MCF 10A (cell line): ENCODE data around the gene MED12L. TPM values are rescaled to one million over a fixed set of nuclear protein-coding genes. Genes with fewer than 3 reads are reported as not detected.

ENCODE experiments used
- BruUV-seq: library from RNA; stranded (reverse); fragments of 400-500 nt; replicated peaks from 2 replicates; lab custom pipeline; 2021; lab: Mats Ljungman, UMichigan
- CTCF ChIA-PET: fragments of 300-600 bp; sonication (Branson Sonifier 250); formaldehyde crosslinking; extraction: SDS; loops from one replicate; lab custom pipeline; 2021; ENCODE audit warnings: antibody characterized with exemption, inconsistent platforms; lab: Yijun Ruan, JAX
- POLR2A ChIA-PET: fragments of 300-600, 350-650 bp; sonication (Branson Sonifier 250); formaldehyde crosslinking; extraction: SDS; loops from one replicate; lab custom pipeline; 2020; ENCODE audit warnings: antibody characterized with exemption, inconsistent platforms; lab: Yijun Ruan, JAX
- DNase-seq: peaks from one replicate; pipeline ENCODE4 v3.0.0-alpha.2; 2018; ENCODE audit not compliant: unreplicated experiment
- H3K27ac Mint-ChIP-seq: one replicate; pipeline ENCODE4 v1.8.0; 2022; ENCODE audit warnings: mild to moderate bottlenecking, low read depth, mixed read lengths; ENCODE audit not compliant: unreplicated experiment
- H3K27me3 Mint-ChIP-seq: one replicate; pipeline ENCODE4 v1.8.0; 2022; ENCODE audit warnings: mixed read lengths; ENCODE audit not compliant: insufficient read depth, unreplicated experiment
- H3K36me3 Mint-ChIP-seq: one replicate; pipeline ENCODE4 v1.8.0; 2022; ENCODE audit warnings: mild to moderate bottlenecking, moderate library complexity, mixed read lengths; ENCODE audit not compliant: insufficient read depth, unreplicated experiment
- H3K4me1 Mint-ChIP-seq: one replicate; pipeline ENCODE4 v1.8.0; 2022; ENCODE audit warnings: mixed read lengths; ENCODE audit not compliant: insufficient read depth, unreplicated experiment
- H3K4me3 Mint-ChIP-seq: one replicate; pipeline ENCODE4 v1.8.0; 2022; ENCODE audit warnings: mild to moderate bottlenecking, moderate library complexity, mixed read lengths; ENCODE audit not compliant: unreplicated experiment
- H3K9me3 Mint-ChIP-seq: one replicate; pipeline ENCODE4 v1.8.0; 2022; ENCODE audit warnings: mixed read lengths; ENCODE audit not compliant: unreplicated experiment
- CTCF ChIP-seq: fragments of 200-600 bp; IDR thresholded peaks from one replicate; pipeline ENCODE4 v1.8.0; 2022; ENCODE audit warnings: antibody characterized with exemption, mild to moderate bottlenecking; ENCODE audit not compliant: unreplicated experiment
- intact Hi-C: fragments of 100-400 bp; cut with micrococcal nuclease; formaldehyde crosslinking; loops from 2 replicates; pipeline ENCODE4 v1.14.1; 2022
- total RNA-seq: library from RNA; stranded (reverse); gene quantifications from 2 replicates; pipeline ENCODE4 v1.2.3, GENCODE V29; 2022

The MED12L gene
- total RNA-seq, 1 experiment from 2014 or later: 0.47 TPM

DNA sequence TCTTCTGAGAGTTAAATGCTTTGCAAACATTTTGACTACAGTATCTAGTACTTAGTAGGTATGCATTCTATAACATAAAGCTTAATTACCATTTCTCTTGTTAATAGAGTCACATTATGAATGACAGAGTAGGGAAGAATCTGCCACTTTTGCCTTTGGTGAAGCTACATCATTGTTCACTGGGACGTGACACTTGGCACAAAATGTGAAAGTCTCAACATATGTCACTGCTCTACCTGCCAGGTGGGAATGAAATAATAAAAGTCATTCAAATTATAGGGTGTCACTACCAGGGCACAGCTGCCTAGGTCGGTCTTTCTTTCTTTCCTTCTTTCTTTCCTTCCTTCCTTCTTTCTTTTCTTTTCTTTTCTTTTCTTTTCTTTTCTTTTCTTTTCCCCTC lies 213.5 kb downstream of the MED12L start:
- Mint-ChIP-seq H3K27me3 (no peaks in the 10 kb centered on the region), H3K4me1 (peaks cover 33% of the 10 kb centered on the region), H3K4me3 (no peak overlapping the region), H3K36me3 (peaks cover 73% of the 10 kb centered on the region), H3K9me3 (no peaks in the 10 kb centered on the region), H3K27ac (no peak overlapping the region)
- ChIA-PET POLR2A (interaction anchor here (1.0 to 3.7 kb wide), 3 partner anchors 11 to 27 kb away, joined by 3 to 39 read pairs (median 3); partner anchors contain the start of gene GPR87), CTCF (interaction anchor here (0.7 to 3.0 kb wide), 5 partner anchors 12 to 71 kb away, joined by 3 to 8 read pairs (median 4); partner anchors contain the start of gene GPR87)
- DNase-seq: no peak
- BruUV-seq: no TSS peak
- intact Hi-C loops: no loop called here
- no peak for TF ChIP-seq CTCF

DNA sequence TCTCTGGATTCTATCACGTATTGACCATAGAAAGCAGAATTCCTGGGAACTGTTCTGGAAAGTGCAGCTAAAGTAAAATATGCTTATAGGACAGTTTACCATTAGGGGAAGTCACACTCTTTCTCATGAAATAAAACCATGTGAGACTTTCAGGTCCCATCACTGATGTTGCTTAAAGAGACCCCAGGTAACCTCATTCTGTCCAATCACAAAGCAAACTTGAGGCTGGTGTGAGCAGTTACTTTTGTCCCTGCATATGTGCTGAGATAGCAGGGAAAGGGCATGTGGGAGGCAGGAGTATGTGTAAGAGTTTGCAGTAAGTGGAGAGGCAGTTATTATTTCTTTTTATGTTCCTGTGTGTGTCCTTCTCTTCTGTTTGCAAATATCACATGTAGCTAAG lies 215.1 kb downstream of the MED12L start:
- POLR2A ChIA-PET: interaction anchor here (0.5 to 3.7 kb wide), 9 partner anchors 8 to 1026 kb away, joined by 3 to 39 read pairs (median 9); partner anchors contain the start of gene GPR87
- intact Hi-C loops: no loop called here
- H3K9me3 Mint-ChIP-seq: no peaks in the 10 kb centered on the region
- BruUV-seq: no TSS peak
- no peak for DNase-seq
- H3K27me3 Mint-ChIP-seq: no peaks in the 10 kb centered on the region
- CTCF ChIA-PET: interaction anchor here (0.9 to 1.8 kb wide), 4 partner anchors 9 to 72 kb away, joined by 4 to 8 read pairs (median 6); no protein-coding TSS in a partner anchor
- TF ChIP-seq CTCF: no peak
- H3K36me3 Mint-ChIP-seq: peaks cover 65% of the 10 kb centered on the region
- H3K27ac Mint-ChIP-seq: no peak overlapping the region
- H3K4me3 Mint-ChIP-seq: no peak overlapping the region
- peaks cover 46% of the 10 kb centered on the region for H3K4me1 Mint-ChIP-seq

DNA sequence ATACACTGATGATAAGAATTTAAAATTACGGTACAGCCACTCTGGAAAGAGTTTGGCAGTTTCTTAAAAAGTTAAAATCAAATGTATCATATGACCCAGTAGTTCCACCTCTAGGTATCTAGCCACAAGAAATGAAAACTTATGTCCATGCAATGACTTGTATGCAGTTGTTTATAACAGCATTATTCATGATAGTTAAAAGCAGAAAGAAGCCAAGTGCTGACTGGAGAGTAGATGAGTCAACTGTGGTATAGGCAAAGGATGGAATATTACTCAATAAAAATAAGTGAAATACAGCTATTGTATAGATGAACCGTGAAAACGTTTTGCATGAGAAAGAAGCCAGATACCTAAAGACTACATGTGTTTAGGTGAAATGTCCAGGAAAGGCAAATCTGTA lies 216.3 kb downstream of the MED12L start:
- H3K36me3 Mint-ChIP-seq: peaks cover 57% of the 10 kb centered on the region
- ChIA-PET CTCF (interaction anchor here (0.6 to 1.8 kb wide), 4 partner anchors 24 to 182 kb away, joined by 4 to 8 read pairs (median 7); no protein-coding TSS in a partner anchor), POLR2A (interaction anchor here (0.6 to 3.7 kb wide), 8 partner anchors 9 to 998 kb away, joined by 3 to 39 read pairs (median 11); partner anchors contain the start of gene GPR87)
- H3K9me3 Mint-ChIP-seq: no peaks in the 10 kb centered on the region
- H3K4me1 Mint-ChIP-seq: peaks cover 59% of the 10 kb centered on the region
- intact Hi-C loops: no loop called here
- BruUV-seq: no TSS peak
- DNase-seq: peak; percentile 79
- no peaks in the 10 kb centered on the region for H3K27me3 Mint-ChIP-seq
- no peak overlapping the region for H3K27ac Mint-ChIP-seq
- TF ChIP-seq CTCF: no peak
- H3K4me3 Mint-ChIP-seq: no peak overlapping the region

- Mint-ChIP-seq H3K27ac (no peak overlapping the region), H3K4me3 (peak overlapping the region; percentile 4), H3K9me3 (no peaks in the 10 kb centered on the region), H3K4me1 (peaks cover 74% of the 10 kb centered on the region), H3K27me3 (no peaks in the 10 kb centered on the region), H3K36me3 (peaks cover 49% of the 10 kb centered on the region)
- no TSS peak for BruUV-seq
- intact Hi-C loops: no loop called here
- ChIA-PET POLR2A (interaction anchor here (0.6 to 8.0 kb wide), 10 partner anchors 9 to 1458 kb away, joined by 3 to 341 read pairs (median 8); partner anchors contain the start of genes GPR87, P2RY13 and SELENOT), CTCF (interaction anchor here (0.7 to 5.6 kb wide), 8 partner anchors 10 to 535 kb away, joined by 3 to 65 read pairs (median 10); no protein-coding TSS in a partner anchor)
- no peak for TF ChIP-seq CTCF
- DNase-seq: no peak
Measured at GRCh38 chr3:151303751-151304150, 218.3 kb downstream of the MED12L start.
